ENCODE measurements around the gene SLC2A8. TPM values are rescaled to one million over a fixed set of nuclear protein-coding genes. Genes with fewer than 3 reads are reported as not detected.
A peak's percentile ranks its signal among the peaks of the same experiment; 100 is the strongest.

The SLC2A8 gene, protein sequence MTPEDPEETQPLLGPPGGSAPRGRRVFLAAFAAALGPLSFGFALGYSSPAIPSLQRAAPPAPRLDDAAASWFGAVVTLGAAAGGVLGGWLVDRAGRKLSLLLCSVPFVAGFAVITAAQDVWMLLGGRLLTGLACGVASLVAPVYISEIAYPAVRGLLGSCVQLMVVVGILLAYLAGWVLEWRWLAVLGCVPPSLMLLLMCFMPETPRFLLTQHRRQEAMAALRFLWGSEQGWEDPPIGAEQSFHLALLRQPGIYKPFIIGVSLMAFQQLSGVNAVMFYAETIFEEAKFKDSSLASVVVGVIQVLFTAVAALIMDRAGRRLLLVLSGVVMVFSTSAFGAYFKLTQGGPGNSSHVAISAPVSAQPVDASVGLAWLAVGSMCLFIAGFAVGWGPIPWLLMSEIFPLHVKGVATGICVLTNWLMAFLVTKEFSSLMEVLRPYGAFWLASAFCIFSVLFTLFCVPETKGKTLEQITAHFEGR
- 38.4 TPM for total RNA-seq

DNA sequence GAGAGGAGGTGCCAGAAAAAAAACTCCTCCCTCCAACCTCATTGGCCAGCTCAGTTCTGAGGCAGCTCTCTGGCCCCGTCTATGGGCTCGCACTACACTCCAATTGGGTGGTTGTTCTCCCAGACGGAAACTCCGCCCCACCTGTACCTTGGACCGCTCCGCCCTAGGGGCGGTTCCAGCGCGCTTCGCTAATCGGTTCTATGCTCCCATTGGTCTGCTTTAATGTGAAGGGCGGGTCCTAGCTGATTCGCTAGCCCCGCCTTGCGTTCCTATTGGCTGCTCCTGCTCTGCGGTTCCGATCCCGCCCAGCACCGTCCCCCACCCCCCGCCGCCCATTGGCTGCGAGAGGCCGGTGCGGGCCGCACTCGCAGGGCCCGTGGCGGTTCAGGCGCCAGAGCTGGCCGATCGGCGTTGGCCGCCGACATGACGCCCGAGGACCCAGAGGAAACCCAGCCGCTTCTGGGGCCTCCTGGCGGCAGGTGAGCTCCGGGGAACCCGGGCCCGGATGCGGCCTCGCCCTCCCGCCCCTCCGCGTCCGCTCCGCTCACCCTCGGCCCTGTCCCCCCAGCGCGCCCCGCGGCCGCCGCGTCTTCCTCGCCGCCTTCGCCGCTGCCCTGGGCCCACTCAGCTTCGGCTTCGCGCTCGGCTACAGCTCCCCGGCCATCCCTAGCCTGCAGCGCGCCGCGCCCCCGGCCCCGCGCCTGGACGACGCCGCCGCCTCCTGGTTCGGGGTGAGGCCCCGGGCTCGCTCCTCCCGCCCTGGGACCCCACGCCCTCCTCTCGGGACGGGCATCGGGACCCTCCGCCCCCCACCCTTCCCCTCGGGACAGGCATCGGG lies at the start of gene SLC2A8:
SLC2A8 (plus strand) TSS at position 362 of the 838 bp plus-strand sequence; CDS start at position 424, 62 bp downstream.
- peak; percentile 99 for DNase-seq (ENCODE audit: low spot score)

DNA sequence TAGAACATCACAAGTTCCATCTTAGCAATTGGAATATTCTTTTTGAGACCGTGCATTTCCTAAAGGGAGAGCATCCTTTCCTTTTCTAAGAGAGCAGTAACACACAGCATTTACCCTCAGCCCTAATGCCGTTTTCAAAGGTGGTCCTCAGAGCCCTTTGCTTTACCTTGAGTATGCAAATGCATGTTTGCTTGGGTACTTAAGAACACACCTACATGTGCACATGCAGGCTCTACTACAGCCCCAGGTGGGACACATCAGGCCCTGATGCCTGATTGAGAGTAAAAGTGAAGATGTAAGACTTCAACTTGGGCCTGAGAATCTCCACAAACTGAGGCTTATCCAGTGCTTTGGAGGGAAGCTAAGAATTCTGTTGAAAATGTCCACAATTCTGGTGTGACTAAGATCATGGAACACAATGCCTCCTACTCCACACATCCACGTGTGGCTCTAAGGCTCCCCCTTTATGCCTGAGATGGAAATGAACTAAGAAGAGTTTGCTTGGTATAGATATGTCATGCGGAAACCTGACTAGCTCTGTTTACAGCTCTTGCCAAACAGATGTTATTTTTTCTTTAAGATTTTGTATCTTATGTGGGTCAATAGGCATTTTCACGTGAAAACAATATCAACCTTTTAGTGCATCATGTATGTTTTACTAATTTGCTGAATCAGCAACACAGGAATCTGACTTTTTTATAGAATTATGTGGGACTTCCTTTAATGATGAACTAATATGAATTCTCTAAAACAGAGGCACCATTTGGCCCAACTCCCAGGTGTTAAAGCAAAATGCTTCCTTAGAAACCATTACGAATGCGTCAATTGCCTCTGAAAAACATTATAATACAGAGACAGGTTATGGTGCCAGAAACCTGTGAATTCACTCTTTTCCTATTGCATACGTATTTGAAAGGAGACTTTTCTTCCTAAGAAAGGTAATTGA lies 48.9 kb upstream of the SLC2A8 start:
- DNase-seq (ENCODE audit: low spot score), result no peak

DNA sequence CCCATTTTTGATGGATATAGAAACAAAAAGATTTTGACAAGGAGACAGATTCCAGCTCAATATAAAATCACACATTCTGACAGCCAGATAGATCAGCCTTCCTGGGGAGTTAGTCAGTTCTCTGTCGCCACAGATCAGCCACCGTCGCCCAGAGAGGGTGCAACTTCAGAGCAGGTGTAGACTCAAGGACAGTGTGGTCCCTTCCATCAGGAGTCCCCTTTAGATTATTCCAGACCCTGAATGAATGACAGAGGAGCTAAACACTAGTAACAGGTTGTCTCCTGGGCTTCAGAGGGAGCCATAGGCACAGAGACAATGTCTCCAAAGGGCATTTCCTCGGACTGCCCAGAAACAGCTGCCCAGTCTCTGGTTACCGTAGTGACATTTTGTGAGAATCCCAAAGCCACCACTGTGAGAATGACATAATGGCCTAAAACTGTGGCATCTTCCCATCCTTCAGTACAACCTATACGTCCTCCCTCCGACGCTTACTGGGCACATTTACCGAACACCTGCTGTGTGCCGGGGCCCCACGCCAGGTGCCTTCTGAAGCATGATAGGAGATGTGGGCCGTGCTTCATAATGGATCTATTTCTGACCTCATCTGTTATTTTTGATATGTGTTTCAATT lies 47.4 kb upstream of the SLC2A8 start:
- no peak for DNase-seq (ENCODE audit: low spot score)

DNA sequence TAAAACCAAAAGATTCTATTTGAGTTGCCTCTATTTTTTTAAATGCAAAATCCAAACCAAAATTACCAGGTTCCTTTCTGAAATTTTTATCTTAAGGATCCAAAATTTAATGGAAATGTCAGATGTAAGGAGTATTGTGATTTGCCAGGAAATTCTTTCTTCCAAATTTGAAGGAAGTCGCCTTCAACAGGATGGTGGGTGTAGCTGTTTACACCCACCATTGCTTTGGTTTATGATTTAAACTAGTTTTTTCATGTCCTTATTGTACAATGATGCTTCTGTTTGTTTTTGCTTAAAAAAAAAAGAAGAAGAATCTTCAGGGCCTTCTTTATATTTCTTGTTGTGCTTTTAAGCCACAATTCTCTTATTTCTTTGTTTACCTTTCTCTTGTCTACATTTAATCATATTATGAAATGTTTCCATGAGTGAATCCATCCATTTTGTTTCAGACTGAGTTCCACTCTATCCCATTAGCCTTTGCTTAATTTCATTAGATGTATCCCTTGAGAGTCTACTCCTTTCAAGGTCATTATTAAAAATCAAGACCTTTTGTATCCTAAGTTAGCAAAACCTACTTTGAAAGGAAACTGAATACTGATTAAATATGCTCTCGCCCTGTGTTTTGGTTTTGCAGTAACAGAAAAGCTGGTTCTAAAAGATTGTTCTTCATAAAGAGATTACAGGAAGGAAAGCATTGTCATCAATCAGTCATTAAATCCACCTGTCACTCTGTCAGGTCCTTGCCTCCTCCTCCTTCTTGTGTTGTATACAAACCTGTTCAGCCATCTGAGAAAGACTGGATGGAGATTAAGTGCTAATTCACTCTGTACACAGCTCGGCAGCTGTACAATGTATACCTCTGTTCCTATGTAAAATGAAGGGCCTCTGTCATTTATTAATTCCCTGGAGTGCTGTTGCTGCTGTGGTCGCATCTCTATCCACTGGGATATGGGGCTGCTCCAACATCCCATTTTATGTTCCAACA lies 45.5 kb upstream of the SLC2A8 start:
- no peak for DNase-seq (ENCODE audit: low spot score)

DNA sequence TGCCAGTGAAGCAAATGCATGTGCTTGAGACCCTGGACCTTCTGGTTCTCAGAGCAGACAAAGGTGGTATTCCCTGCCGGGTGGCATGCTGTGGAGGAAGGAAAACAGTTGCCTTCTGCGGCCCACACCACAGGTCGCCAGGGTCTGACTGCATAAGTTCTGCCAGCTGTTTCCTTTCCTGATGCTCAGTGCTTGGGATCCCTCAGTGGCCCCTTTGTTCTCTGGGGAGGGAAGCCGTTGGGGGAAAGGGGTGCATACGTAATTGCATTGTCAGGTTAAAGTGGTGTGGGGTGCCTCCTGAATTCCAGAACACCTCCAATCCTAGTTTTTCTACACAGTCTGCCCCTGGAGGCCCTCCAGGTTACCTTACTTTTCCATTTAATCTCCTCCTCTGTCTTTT lies 43.1 kb upstream of the SLC2A8 start:
- no peak for DNase-seq (ENCODE audit: low spot score)

DNA sequence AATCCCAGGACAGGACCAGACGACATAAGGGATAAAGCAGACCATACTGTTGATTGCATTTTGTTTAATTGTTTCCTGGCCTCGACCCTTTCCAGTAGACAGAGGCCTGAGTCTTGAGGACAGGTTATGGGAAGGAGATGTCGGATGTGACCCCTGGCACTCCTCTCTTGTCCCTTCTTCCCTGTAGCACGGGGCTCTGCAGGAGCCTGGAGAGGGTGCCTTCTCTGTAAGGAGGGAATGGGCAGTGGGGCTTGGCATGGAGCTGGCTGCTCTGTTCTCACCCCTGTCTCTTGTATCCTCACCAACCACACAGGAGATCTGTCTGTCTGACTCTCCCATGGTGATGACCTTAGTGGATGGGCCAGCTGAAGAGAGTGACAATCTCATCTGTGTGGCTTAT lies 40.1 kb upstream of the SLC2A8 start:
- no peak for DNase-seq (ENCODE audit: low spot score)

DNA sequence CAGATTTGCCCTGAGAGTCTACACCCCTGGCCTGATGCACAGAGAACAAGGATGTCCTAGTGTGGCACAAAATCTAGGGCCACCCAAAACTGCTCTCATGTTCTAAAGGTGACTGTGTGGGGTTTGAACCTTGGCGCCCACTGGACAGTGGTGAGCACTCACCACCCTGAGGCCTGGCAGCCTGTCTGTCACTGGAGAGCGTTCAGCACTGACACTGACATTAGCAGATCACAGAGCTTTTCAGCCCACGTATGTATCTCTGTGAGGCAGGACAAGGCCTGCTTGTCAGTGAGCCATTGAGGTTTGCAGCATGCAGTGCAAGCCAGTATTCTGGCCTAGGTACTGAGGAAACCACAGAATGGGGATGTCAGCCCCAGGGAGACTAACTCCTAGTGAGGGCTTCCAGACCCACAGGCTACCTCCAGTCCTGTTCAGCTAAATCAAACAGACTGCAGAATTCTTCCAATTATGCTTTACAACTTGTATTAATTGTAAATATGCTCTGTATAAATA lies 38.9 kb upstream of the SLC2A8 start:
- no peak for DNase-seq (ENCODE audit: low spot score)

DNA sequence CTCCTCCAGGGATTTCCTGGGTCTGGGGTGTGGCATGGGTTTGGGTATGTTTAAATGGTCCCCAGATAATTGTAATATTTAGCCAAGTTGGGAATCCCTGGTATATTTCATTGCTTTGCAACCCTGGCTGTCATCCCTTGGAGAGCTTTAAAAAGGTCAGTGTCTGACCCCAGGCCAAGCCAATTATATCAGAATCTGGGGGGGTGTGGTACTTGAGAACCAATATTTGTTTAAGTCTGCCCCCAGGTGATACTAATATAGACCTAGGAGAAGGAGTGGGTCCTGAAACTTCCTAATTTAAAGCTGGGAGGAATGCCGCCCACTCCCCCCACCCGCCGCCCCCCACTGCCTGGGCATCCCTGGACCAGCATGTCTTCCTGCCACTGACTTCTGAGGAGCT lies 38.2 kb upstream of the SLC2A8 start:
- no peak for DNase-seq (ENCODE audit: low spot score)

DNA sequence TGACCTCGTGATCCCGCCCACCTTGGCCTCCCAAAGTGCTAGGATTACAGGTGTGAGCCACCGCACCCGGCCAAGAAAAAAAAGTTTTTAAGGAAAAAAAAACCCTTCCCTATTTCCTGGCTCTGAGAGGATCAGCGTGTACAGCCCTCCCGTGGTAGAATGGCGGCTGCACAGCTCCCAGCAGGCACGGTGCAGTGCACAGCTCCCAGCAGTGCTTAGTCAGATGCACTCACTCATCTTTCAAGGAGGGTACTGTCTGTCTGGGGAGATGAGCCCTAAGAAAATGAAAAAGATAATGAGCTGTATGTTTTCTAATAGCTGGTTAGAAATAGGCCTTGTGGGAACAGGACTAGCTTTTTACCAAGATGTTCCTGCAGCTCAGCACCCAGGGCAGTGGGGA lies 36.7 kb upstream of the SLC2A8 start:
- no peak for DNase-seq (ENCODE audit: low spot score)

DNA sequence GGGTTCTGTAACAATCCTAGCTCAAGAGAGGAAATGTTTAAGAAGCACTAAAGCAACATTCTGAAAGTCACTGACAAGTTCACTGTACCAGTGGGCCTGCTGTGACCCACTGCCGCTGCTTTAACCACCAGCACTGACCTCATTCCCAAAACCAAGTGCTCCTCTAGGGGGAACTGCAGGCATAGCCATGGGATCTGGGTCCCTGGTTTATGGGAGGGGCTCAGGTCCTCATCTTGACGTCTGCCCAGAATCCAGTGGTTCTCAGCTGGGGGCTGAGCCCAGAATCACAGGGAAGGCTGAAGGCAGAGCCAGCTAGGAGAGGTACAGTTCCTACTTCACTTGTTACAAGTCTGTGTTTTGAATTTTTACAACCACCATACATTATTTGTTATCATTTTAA lies 36.1 kb upstream of the SLC2A8 start:
- DNase-seq (ENCODE audit: low spot score), result no peak

DNA sequence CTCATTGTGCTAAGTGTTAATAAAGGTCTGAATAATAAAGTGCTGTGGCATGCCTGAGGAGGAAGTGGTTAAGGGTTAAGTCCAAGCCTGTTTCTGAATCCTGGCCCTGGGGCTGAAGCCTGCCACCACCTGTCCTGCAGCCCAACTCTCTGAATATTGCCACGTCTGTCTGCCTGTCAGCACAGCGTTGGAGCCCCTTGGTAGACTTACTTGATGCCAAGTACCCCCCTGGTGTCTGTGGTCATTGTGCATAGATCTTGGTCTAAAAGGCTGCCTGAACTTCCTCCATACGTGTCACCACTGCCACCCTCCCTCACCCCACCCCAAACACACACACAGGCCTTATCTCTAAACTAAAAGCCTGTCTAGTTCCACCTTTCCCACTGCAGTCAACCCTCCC lies 35.4 kb upstream of the SLC2A8 start:
- peak; percentile 70 for DNase-seq (ENCODE audit: low spot score)

DNA sequence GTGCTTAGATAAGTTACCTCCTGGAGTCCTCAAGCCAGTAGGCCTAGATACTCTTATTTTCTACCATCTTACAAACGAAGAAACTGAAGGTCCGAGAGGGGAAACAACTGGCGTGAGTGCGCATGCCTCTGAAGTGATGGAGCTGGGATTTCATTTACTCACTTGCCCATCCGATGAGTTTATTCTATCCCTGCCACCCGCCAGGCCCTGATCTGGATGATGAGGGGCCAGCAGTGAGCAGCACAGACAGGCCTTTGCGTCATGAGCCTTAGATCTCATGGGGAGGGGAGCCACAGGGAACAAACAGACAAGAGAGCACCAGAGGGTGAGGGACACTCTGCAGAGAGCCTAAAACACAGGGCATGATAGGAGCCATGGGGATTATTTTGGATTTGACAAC lies 34.1 kb upstream of the SLC2A8 start:
- no peak for DNase-seq (ENCODE audit: low spot score)

DNA sequence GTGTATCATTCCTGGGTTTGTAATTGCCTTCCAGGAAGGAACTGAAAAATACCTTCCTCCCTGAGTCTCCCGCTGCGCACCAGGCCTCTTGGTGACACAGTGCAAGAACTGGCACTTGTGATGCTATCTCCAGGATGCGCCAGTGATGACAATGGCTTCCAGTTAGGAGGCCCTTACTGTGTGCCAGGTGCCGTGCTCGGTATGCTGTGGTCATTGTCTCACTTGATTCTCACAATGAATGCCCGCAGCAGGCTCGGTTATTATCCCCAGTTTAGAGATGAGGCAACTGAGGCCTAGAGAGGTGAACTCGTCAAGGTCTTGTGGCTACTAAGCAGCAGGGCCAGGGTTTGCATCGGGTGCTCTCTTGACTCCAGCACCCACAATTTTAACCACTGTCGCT lies 31.5 kb upstream of the SLC2A8 start:
- no peak for DNase-seq (ENCODE audit: low spot score)

DNA sequence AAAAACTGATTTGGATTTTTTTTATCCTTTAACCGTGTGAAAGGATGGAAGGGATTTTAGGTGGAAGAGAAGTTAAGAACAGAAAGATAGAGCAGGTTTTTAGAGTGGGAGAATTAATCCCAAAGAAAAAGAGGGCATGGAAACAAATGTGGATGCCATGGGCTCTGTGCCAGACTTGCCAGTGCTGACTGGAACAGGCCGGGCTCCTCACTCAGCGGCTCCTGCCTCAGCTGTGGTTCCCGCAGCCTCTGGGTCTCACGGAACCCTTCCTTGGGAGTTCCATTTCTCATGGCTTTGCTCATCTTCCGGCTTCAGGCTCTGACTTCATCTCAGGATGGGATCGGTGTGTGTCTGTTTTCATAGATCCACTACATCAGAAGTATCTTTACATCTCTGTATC lies 30.4 kb upstream of the SLC2A8 start:
- no peak for DNase-seq (ENCODE audit: low spot score)

DNA sequence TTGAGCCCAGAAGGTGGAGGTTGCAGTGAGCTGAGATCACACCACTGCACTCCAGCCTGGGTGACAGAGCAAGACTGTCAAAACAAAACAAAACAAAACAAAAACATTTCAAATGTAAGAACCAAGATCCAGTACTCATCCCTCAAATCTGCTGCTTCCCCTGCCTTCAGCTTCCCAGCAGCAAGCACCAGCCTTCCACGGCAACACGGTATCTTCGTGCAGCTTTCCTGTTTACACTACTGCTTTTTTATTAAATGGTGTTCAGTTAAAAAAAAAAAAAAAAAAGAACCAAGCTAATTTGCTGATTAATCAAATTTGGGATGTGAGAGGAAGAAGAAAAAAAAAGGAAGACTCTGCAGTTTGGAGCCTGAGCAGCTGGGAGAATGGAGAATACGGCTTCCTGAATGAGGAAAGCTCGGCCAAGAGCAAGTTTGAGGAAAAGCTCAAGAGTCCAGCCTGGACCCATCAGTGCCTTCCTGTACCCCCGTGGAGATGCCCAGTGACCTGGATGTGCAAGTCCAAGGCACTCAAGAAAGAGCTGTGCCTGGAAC lies 28.0 kb upstream of the SLC2A8 start:
- DNase-seq (ENCODE audit: low spot score), result no peak

DNA sequence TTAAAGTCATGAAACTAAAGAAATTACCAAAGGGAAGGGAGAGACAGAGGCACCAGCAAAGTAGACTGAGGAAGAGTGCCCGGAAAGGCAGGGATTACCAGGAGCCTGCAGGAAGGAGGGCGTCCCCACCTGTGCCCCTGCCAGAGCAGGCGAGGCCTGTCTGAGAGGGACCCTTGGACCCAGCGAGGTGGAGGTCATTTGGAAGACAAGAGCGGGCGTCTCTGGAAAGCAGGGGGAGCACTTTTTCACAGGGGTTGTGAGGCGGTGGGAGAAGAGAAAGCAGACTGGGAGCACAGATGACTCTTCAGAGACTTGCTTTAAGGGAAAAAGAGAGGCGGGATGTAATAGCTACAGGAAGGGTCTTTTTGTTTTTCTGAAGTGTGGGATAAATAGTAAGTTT lies 27.5 kb upstream of the SLC2A8 start:
- DNase-seq (ENCODE audit: low spot score), result no peak

DNA sequence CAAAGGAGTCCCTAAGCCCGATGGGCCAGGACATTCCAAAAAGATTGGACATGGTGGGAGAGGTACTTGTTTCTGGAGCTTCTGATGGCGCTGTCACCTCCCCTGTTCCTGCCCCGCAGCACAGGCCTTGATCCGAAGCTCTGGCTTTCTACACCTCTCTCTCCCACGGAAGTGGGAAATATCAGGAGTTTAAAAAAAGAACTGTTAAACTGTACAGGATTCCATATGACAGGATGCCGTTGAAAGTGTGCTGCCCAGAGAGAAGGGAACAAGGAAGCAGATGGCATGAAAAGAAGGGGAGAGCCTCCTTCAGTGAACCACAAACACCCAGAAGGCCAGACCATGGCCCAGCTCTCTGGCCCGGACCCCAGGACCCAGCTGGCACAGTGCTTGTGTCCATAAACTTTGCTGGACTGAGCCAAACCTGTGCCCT lies 26.8 kb upstream of the SLC2A8 start:
- no peak for DNase-seq (ENCODE audit: low spot score)

DNA sequence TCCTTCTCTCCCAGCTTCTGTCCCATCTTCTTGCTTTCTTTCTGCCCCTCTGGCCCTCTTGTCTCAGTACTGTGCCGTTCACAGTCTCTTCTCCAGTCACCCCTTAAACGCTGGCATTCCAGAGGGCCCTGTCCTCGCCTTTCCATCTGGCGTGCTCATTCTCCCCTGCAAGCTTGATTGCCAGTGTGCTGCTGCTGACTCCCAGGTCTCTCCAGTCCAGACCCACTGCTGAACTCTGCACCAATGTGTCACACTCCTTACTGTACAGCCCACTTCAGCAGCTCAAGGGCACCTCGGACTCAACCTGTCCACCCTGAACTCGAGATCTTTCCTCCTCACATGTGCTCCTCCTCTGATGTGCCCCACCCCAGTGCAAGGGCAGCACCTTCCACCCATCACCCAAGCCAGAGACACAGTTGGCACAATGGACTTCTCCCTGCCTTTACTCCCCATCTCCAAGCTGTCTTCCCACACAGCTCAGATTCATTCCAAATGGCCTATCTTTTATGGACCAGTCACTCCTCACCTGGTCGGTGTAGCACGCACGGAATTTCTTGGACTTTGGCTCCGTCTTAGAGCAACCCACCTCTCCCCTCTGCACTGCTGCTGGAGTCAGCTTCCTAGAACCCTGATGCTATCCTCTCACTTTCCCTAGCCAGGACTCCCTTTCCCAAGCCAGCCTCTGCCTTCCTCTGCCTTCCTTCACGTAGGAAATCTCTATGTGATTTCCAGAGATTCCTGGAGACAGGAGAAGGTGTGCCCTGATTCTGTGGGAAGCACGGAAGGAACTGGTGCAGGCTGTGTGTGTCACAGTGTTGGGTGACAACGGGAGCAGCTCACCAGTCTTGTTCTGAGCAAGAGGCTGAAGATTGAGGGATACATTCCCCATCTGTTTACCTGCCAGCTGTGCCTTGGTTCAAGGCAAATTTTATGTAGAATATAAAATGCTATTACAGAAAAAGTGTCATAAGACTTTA lies 26.0 kb upstream of the SLC2A8 start:
- no peak for DNase-seq (ENCODE audit: low spot score)
